GM19023 (cell line): ENCODE measurements around the gene LMF1.

Experiments used
- ATAC-seq: cut with Tn5 transposase; IDR thresholded peaks from one replicate; pipeline ENCODE4 v1.9.1; 2021; ENCODE audit warnings: mild to moderate bottlenecking, moderate library complexity; ENCODE audit not compliant: unreplicated experiment

The LMF1 gene

GRCh38 chr16:853981-854807 is 116.6 kb downstream of the LMF1 start:
- no peak for ATAC-seq

GRCh38 chr16:853306-853705 is 117.5 kb downstream of the LMF1 start:
- no peak for ATAC-seq

- ATAC-seq, result no peak
Measured at GRCh38 chr16:852451-853185, 118.2 kb downstream of the LMF1 start.

GRCh38 chr16:851871-852270 is 118.9 kb downstream of the LMF1 start:
- no peak for ATAC-seq

- no peak for ATAC-seq
Measured at GRCh38 chr16:851209-851810, 119.5 kb downstream of the LMF1 start.

- ATAC-seq, result no peak
Measured at GRCh38 chr16:850668-851067, 120.1 kb downstream of the LMF1 start.

GRCh38 chr16:848510-849253 is 122.1 kb downstream of the LMF1 start:
- no peak for ATAC-seq

GRCh38 chr16:847681-848445 is 122.9 kb downstream of the LMF1 start:
- ATAC-seq, result no peak

GRCh38 chr16:847151-847550 is 123.6 kb downstream of the LMF1 start:
- no peak for ATAC-seq

GRCh38 chr16:845351-845745 is 125.4 kb downstream of the LMF1 start:
- no peak for ATAC-seq

GRCh38 chr16:844638-845350 is 126.0 kb downstream of the LMF1 start:
- no peak for ATAC-seq

GRCh38 chr16:843771-844170 is 127.0 kb downstream of the LMF1 start:
- no peak for ATAC-seq

GRCh38 chr16:842711-843560 is 127.8 kb downstream of the LMF1 start:
- ATAC-seq, result no peak

- ATAC-seq, result no peak
Measured at GRCh38 chr16:842061-842476, 128.7 kb downstream of the LMF1 start.

GRCh38 chr16:841455-842060 is 129.2 kb downstream of the LMF1 start:
- ATAC-seq, result no peak

- no peak for ATAC-seq
Measured at GRCh38 chr16:840561-841454, 130.0 kb downstream of the LMF1 start.

GRCh38 chr16:839643-840408 is 131.0 kb downstream of the LMF1 start:
- ATAC-seq, result no peak
